Testis (tissue), 2 donors: ENCODE results near the gene B3GALT4.

Experiments
- CTCF ChIP-seq, 3 experiments: fragments of 450-650 bp in 2 of 3; fragments of 200-600 bp in 1 of 3; sonication (generic) in 1 of 3; IDR thresholded peaks; one replicate each; pipeline ENCODE4 v1.5.1; 2016 to 2019; ENCODE audit warnings: antibody characterized with exemption in 3 of 3, mild to moderate bottlenecking in 2 of 3, moderate library complexity in 1 of 3
- POLR2A ChIP-seq: fragments of 450-650 bp; IDR thresholded peaks from one replicate; pipeline ENCODE4 v1.6.1; 2017; ENCODE audit warnings: antibody characterized with exemption, mild to moderate bottlenecking, moderate library complexity

- TF ChIP-seq CTCF (IDR thresholded peaks at IDR 0.05), result no peak
- TF ChIP-seq POLR2A, result no peak
Observed at GRCh38 chr6:33304216-33304615, 27.3 kb downstream of the B3GALT4 start.
